ENCODE data around the gene PCYT2. TPM values are rescaled to one million over a fixed set of nuclear protein-coding genes. Genes with fewer than 3 reads are reported as not detected.

The PCYT2 gene
- total RNA-seq, 1 experiment from 2014 or later: 47.0 TPM

GRCh38 chr17:81931557-81932332, 20.5 kb upstream of the PCYT2 start:
- H3K36me3 ChIP-seq: peaks cover 29% of the 10 kb centered on the region
- H3K9me3 ChIP-seq: no peaks in the 10 kb centered on the region
- no peaks in the 10 kb centered on the region for H3K27me3 ChIP-seq
- DNase-seq: no peak
- H3K4me3 ChIP-seq: no peak overlapping the region

- H3K27me3 ChIP-seq: no peaks in the 10 kb centered on the region
- no peak overlapping the region for H3K4me3 ChIP-seq
- DNase-seq: no peak
- no peaks in the 10 kb centered on the region for H3K9me3 ChIP-seq
- peaks cover 25% of the 10 kb centered on the region for H3K36me3 ChIP-seq
These were observed 20.0 kb upstream of the PCYT2 start for GRCh38 chr17:81931189-81931556.

- Histone ChIP-seq H3K27me3 (no peaks in the 10 kb centered on the region), H3K4me3 (no peak overlapping the region), H3K9me3 (no peaks in the 10 kb centered on the region), H3K36me3 (peaks cover 20% of the 10 kb centered on the region)
- DNase-seq: peak; percentile 33
These were observed 19.2 kb upstream of the PCYT2 start for GRCh38 chr17:81930142-81931125.

- peaks cover 11% of the 10 kb centered on the region for H3K36me3 ChIP-seq
- no peak overlapping the region for H3K4me3 ChIP-seq
- H3K9me3 ChIP-seq: no peaks in the 10 kb centered on the region
- no peak for DNase-seq
- no peaks in the 10 kb centered on the region for H3K27me3 ChIP-seq
These were observed 18.3 kb upstream of the PCYT2 start for GRCh38 chr17:81929253-81930141.

- Histone ChIP-seq H3K9me3 (no peaks in the 10 kb centered on the region), H3K36me3 (peaks cover 4% of the 10 kb centered on the region), H3K27me3 (no peaks in the 10 kb centered on the region), H3K4me3 (peak overlapping the region; percentile 67)
- peak; percentile 43 for DNase-seq
These were observed 17.5 kb upstream of the PCYT2 start for GRCh38 chr17:81928544-81929252.

- peak; percentile 92 for DNase-seq
- peaks cover 3% of the 10 kb centered on the region for H3K36me3 ChIP-seq
- no peaks in the 10 kb centered on the region for H3K9me3 ChIP-seq
- peak within 1 kb of the TSS; percentile 79 for H3K4me3 ChIP-seq
- H3K27me3 ChIP-seq: no peaks in the 10 kb centered on the region
These were observed 16.7 kb upstream of the PCYT2 start, which contains the start of gene MAFG for GRCh38 chr17:81927653-81928543. TSS of gene MAFG (minus strand) at chr17:81927735. CDS start at chr17:81923185, 4,550 bp downstream.

- Histone ChIP-seq H3K27me3 (no peaks in the 10 kb centered on the region), H3K9me3 (no peaks in the 10 kb centered on the region), H3K4me3 (peak overlapping the region; percentile 79), H3K36me3 (peaks cover 6% of the 10 kb centered on the region)
- DNase-seq: no peak
These were observed 16.0 kb upstream of the PCYT2 start for GRCh38 chr17:81927152-81927652.

GRCh38 chr17:81926451-81927151, 15.4 kb upstream of the PCYT2 start:
- Histone ChIP-seq H3K36me3 (peaks cover 12% of the 10 kb centered on the region), H3K9me3 (no peaks in the 10 kb centered on the region), H3K4me3 (peak overlapping the region; percentile 79), H3K27me3 (no peaks in the 10 kb centered on the region)
- peak; percentile 90 for DNase-seq

GRCh38 chr17:81925860-81926450, 14.8 kb upstream of the PCYT2 start:
- peaks cover 17% of the 10 kb centered on the region for H3K36me3 ChIP-seq
- no peak for DNase-seq
- H3K27me3 ChIP-seq: no peaks in the 10 kb centered on the region
- peak overlapping the region; percentile 79 for H3K4me3 ChIP-seq
- no peaks in the 10 kb centered on the region for H3K9me3 ChIP-seq

- Histone ChIP-seq H3K27me3 (no peaks in the 10 kb centered on the region), H3K4me3 (no peak overlapping the region; the same call in 1 of the 2 replicates), H3K9me3 (no peaks in the 10 kb centered on the region), H3K36me3 (peaks cover 28% of the 10 kb centered on the region)
- DNase-seq: no peak
These were observed 13.6 kb upstream of the PCYT2 start for GRCh38 chr17:81924557-81925532.

- Histone ChIP-seq H3K36me3 (peaks cover 36% of the 10 kb centered on the region), H3K9me3 (no peaks in the 10 kb centered on the region), H3K27me3 (no peaks in the 10 kb centered on the region), H3K4me3 (peak overlapping the region; percentile 30)
- DNase-seq: peak; percentile 87
These were observed 12.4 kb upstream of the PCYT2 start for GRCh38 chr17:81923302-81924260.

Measured in MG63 (cell line).